H1 (cell line): ENCODE data around the gene MORN5. TPM values are rescaled to one million over a fixed set of nuclear protein-coding genes. Genes with fewer than 3 reads are reported as not detected.

Experiments used
- CTCF ChIA-PET: fragments of 300-600 bp; sonication (Branson Sonifier 250); formaldehyde crosslinking; loops from one replicate; lab custom pipeline; 2021; ENCODE audit not compliant: partially characterized antibody; lab: Charles Lee
- POLR2A ChIA-PET: fragments of 300-600 bp; sonication (Branson Sonifier 250); formaldehyde crosslinking; loops from one replicate; lab custom pipeline; 2021; ENCODE audit warnings: inconsistent platforms; ENCODE audit not compliant: partially characterized antibody; lab: Charles Lee
- DNase-seq, 2 experiments: peaks; one replicate each; pipeline versions ENCODE4 v3.0.0 to v3.0.0-alpha.2; 2010 to 2022; ENCODE audit warnings: low spot score in 2 of 2, low read depth in 1 of 2, mixed read lengths in 1 of 2
- FAIRE-seq: peaks from 2 replicates; lab custom pipeline; 2011; peaks lifted over from hg19 to GRCh38; lab: Jason Lieb, UNC
- H2AFZ ChIP-seq: 2 replicates; pipeline ENCODE4 v1.8.1; 2012; ENCODE audit warnings: low read length, inconsistent platforms
- H2AK5ac ChIP-seq: 2 replicates; pipeline ENCODE4 v1.6.1; 2013; ENCODE audit warnings: low read depth, low read length
- H2BK120ac ChIP-seq: replicated peaks from 2 replicates; pipeline ENCODE3; 2013; ENCODE audit warnings: low read depth, low read length, inconsistent platforms
- H2BK12ac ChIP-seq: 2 replicates; pipeline ENCODE4 v1.6.1; 2013; ENCODE audit warnings: low read depth, low read length
- H2BK15ac ChIP-seq: 2 replicates; pipeline ENCODE4 v1.6.1; 2013; ENCODE audit warnings: low read length
- H2BK20ac ChIP-seq: 2 replicates; pipeline ENCODE4 v1.6.1; 2013; ENCODE audit warnings: low read length
- H2BK5ac ChIP-seq: 2 replicates; pipeline ENCODE4 v1.6.1; 2013; ENCODE audit warnings: low read depth, low read length
- H3K14ac ChIP-seq: 2 replicates; pipeline ENCODE4 v1.6.1; 2013; ENCODE audit warnings: inconsistent platforms; ENCODE audit not compliant: insufficient read length
- H3K18ac ChIP-seq: 2 replicates; pipeline ENCODE4 v1.6.1; 2013; ENCODE audit warnings: low read length; ENCODE audit errors: extremely low read depth
- H3K23ac ChIP-seq: 2 replicates; pipeline ENCODE4 v1.6.1; 2013; ENCODE audit warnings: inconsistent platforms; ENCODE audit not compliant: insufficient read length
- H3K23me2 ChIP-seq: 2 replicates; pipeline ENCODE4 v1.6.1; 2013; ENCODE audit warnings: low read depth, low read length
- H3K27ac ChIP-seq: 2 replicates; pipeline ENCODE4 v1.6.1; 2011; ENCODE audit warnings: low read depth, low read length, inconsistent platforms
- H3K27me3 ChIP-seq, 4 experiments: replicated peaks in 1 of 4; 1 replicate in 1 of 4; 2 replicates in 3 of 4; pipeline versions ENCODE4 v1.6.1 to v1.8.1; 2011 to 2013; ENCODE audit warnings: low read length in 3 of 4, mild to moderate bottlenecking in 3 of 4, inconsistent platforms in 2 of 4, mixed read lengths in 2 of 4, moderate library complexity in 1 of 4; ENCODE audit not compliant: control insufficient read depth in 3 of 4, insufficient read depth in 3 of 4; ENCODE audit errors: extremely low read depth in 1 of 4
- H3K36me3 ChIP-seq, 4 experiments: 2 replicates each; pipeline versions ENCODE4 v1.6.1 to v1.8.1; 2011 to 2013; ENCODE audit warnings: mild to moderate bottlenecking in 4 of 4, low read length in 3 of 4, moderate library complexity in 2 of 4, control low read depth in 1 of 4, inconsistent platforms in 1 of 4; ENCODE audit not compliant: insufficient read depth in 4 of 4, control insufficient read depth in 2 of 4
- H3K4ac ChIP-seq: replicated peaks from 2 replicates; pipeline ENCODE3; 2013; ENCODE audit warnings: low read length, low read depth, mixed read lengths, inconsistent platforms; ENCODE audit not compliant: insufficient read length
- H3K4me1 ChIP-seq, 4 experiments: replicated peaks in 1 of 4; 1 replicate in 1 of 4; 2 replicates in 3 of 4; pipeline versions ENCODE4 v1.6.1 to v1.8.1; 2011 to 2013; ENCODE audit warnings: low read length in 3 of 4, inconsistent platforms in 2 of 4, mixed read lengths in 1 of 4; ENCODE audit not compliant: insufficient read depth in 4 of 4, control insufficient read depth in 3 of 4
- H3K4me2 ChIP-seq, 2 experiments: 2 replicates each; pipeline versions ENCODE4 v1.6.1 to v1.8.1; 2011 to 2013; ENCODE audit warnings: low read depth in 2 of 2, low read length in 2 of 2, control low read depth in 1 of 2, inconsistent platforms in 1 of 2, mild to moderate bottlenecking in 1 of 2; ENCODE audit not compliant: insufficient read depth in 1 of 2
- H3K4me3 ChIP-seq, 4 experiments: fragments of 200-600, 300-600 bp in 1 of 4; sonication (generic), shearing (Covaris generic), sonication (Bioruptor Twin) in 1 of 4; 2 replicates each; pipeline versions ENCODE4 v1.5.1 to v1.8.1; 2011 to 2016; ENCODE audit warnings: low read length in 4 of 4, low read depth in 3 of 4, control low read depth in 2 of 4, inconsistent platforms in 2 of 4, mild to moderate bottlenecking in 2 of 4, mixed read lengths in 1 of 4, moderate library complexity in 1 of 4; ENCODE audit not compliant: insufficient read depth in 2 of 4; ENCODE audit errors: extremely low read depth in 1 of 4
- H3K56ac ChIP-seq: replicated peaks from 2 replicates; pipeline ENCODE3; 2013; ENCODE audit warnings: low read depth, mild to moderate bottlenecking, mixed read lengths, low read length, inconsistent platforms; ENCODE audit not compliant: insufficient read length
- H3K79me1 ChIP-seq: 2 replicates; pipeline ENCODE4 v1.6.1; 2013; ENCODE audit warnings: low read depth, low read length, control low read depth
- H3K79me2 ChIP-seq, 2 experiments: 2 replicates each; pipeline versions ENCODE4 v1.6.1 to v1.8.1; 2012 to 2013; ENCODE audit warnings: low read length in 2 of 2, mild to moderate bottlenecking in 2 of 2, inconsistent platforms in 1 of 2; ENCODE audit not compliant: insufficient read depth in 2 of 2, control insufficient read depth in 1 of 2
- H3K9ac ChIP-seq, 4 experiments: replicated peaks in 1 of 4; 1 replicate in 1 of 4; 2 replicates in 3 of 4; pipeline versions ENCODE4 v1.6.1 to v1.8.1; 2011 to 2013; ENCODE audit warnings: low read depth in 3 of 4, low read length in 3 of 4, control low read depth in 2 of 4, mild to moderate bottlenecking in 2 of 4, moderate library complexity in 2 of 4, inconsistent platforms in 1 of 4; ENCODE audit errors: extremely low read depth in 1 of 4
- H3K9me3 ChIP-seq, 2 experiments: 2 replicates each; pipeline versions ENCODE4 v1.6.1 to v1.8.1; 2012 to 2013; ENCODE audit warnings: mild to moderate bottlenecking in 2 of 2, moderate library complexity in 2 of 2, control low read depth in 1 of 2, inconsistent platforms in 1 of 2, low read depth in 1 of 2, low read length in 1 of 2, mixed read lengths in 1 of 2; ENCODE audit not compliant: insufficient read depth in 2 of 2
- H4K20me1 ChIP-seq, 2 experiments: replicated peaks in 1 of 2; 2 replicates each; pipeline versions ENCODE3 to v1.8.1; 2011 to 2013; ENCODE audit warnings: inconsistent platforms in 2 of 2, low read length in 2 of 2, mild to moderate bottlenecking in 1 of 2; ENCODE audit not compliant: insufficient read depth in 2 of 2, control insufficient read depth in 1 of 2
- H4K5ac ChIP-seq: 2 replicates; pipeline ENCODE4 v1.6.1; 2013; ENCODE audit warnings: low read length, low read depth, mixed read lengths, inconsistent platforms; ENCODE audit not compliant: insufficient read length
- H4K8ac ChIP-seq: 2 replicates; pipeline ENCODE4 v1.8.0; 2013; ENCODE audit warnings: mild to moderate bottlenecking, moderate library complexity, low read length, inconsistent platforms; ENCODE audit not compliant: insufficient read depth; ENCODE audit errors: extremely low read depth
- H4K91ac ChIP-seq: replicated peaks from 2 replicates; pipeline ENCODE3; 2013; ENCODE audit warnings: low read length, mixed read lengths, inconsistent platforms; ENCODE audit not compliant: insufficient read length
- ASH2L ChIP-seq: fragments of 200-600, 300-600 bp; sonication (generic); IDR thresholded peaks from one replicate; pipeline ENCODE4 v1.7.1; 2017; ENCODE audit warnings: low read length
- CBX8 ChIP-seq: fragments of 300-800, 300-1000 bp; sonication (generic); IDR thresholded peaks from 2 replicates; pipeline ENCODE4 v1.7.1; 2016; ENCODE audit warnings: low read depth, low read length, borderline replicate concordance
- EP300 ChIP-seq, 2 experiments: IDR thresholded peaks; 1 replicate in 1 of 2; 2 replicates in 1 of 2; pipeline ENCODE4 v1.6.1; 2011 to 2012; ENCODE audit warnings: low read depth in 2 of 2, low read length in 2 of 2, mild to moderate bottlenecking in 2 of 2, borderline replicate concordance in 1 of 2, inconsistent platforms in 1 of 2, moderate library complexity in 1 of 2
- GTF2F1 ChIP-seq: IDR thresholded peaks from 2 replicates; pipeline ENCODE4 v1.6.1; 2012; ENCODE audit warnings: low read depth, low read length, improper control_type of control experiment, borderline replicate concordance
- KDM1A ChIP-seq: fragments of 200-600, 300-600 bp; sonication (generic); IDR thresholded peaks from 2 replicates; pipeline ENCODE4 v1.7.1; 2016; ENCODE audit warnings: mild to moderate bottlenecking, low read length, borderline replicate concordance
- RNF2 ChIP-seq: fragments of 200-900, 300-1000 bp; sonication (generic); IDR thresholded peaks from 2 replicates; pipeline ENCODE4 v1.7.1; 2016; ENCODE audit warnings: borderline replicate concordance, low read depth, mild to moderate bottlenecking, antibody characterized with exemption, low read length; ENCODE audit not compliant: poor library complexity, severe bottlenecking; ENCODE audit errors: missing control alignments
- SIN3A ChIP-seq, 2 experiments: IDR thresholded peaks in 1 of 2; conservative IDR thresholded peaks in 1 of 2; 2 replicates each; pipeline ENCODE4 v1.6.1; 2011 to 2012; ENCODE audit warnings: low read length in 2 of 2, improper control_type of control experiment in 1 of 2, low read depth in 1 of 2, mild to moderate bottlenecking in 1 of 2
- SP1 ChIP-seq: IDR thresholded peaks from 2 replicates; pipeline ENCODE4 v1.6.1; 2011; ENCODE audit warnings: low read depth, low read length
- TEAD4 ChIP-seq: IDR thresholded peaks from 2 replicates; pipeline ENCODE4 v1.6.1; 2012; ENCODE audit warnings: low read depth, low read length, inconsistent platforms, mixed read lengths
- WGBS, 2 experiments: shearing (Covaris generic) in 1 of 2; methylation state at CpG; one replicate each; pipeline versions ENCODE4 v1.1.6 to v1.1.7; 2013 to 2015; ENCODE audit warnings: low lambda C conversion rate in 2 of 2, mixed read lengths in 2 of 2, inconsistent platforms in 1 of 2, low coverage in 1 of 2, missing lambda C conversion rate in 1 of 2; ENCODE audit not compliant: insufficient replicate concordance in 2 of 2, insufficient coverage in 1 of 2, insufficient read length in 1 of 2; ENCODE audit errors: extremely low coverage in 1 of 2, missing lambda C conversion rate in 1 of 2; 5-methylcytosine and 5-hydroxymethylcytosine counted together
- polyA plus RNA-seq, 7 experiments: library from polyadenylated mRNA; depleted of rRNA in 3 of 7; stranded (reverse) in 5 of 7; unstranded in 2 of 7; fragments of >200 nt in 5 of 7; fragments of 200-250 nt in 2 of 7; gene quantifications; 1 replicate in 5 of 7; 2 replicates in 1 of 7; 4 replicates in 1 of 7; pipeline versions ENCODE4 v1.2.1 to v1.2.3, GENCODE V29; 2011 to 2013; ENCODE audit warnings: missing spikeins in 2 of 7, mixed read lengths in 2 of 7
- total RNA-seq: library from RNA; stranded (reverse); fragmentation: NEBNext Ultra II Directional; extraction: Animal tissue kit (Norgen Biotek cat#: 25700); gene quantifications from 2 replicates; pipeline ENCODE4 v1.2.1, GENCODE V29; 2021

The MORN5 gene
- total and polyA plus RNA-seq, 2 of the 8 experiments (the other 6 are each of a cell fraction or from before 2014, with no cell fraction given): not detected

DNA sequence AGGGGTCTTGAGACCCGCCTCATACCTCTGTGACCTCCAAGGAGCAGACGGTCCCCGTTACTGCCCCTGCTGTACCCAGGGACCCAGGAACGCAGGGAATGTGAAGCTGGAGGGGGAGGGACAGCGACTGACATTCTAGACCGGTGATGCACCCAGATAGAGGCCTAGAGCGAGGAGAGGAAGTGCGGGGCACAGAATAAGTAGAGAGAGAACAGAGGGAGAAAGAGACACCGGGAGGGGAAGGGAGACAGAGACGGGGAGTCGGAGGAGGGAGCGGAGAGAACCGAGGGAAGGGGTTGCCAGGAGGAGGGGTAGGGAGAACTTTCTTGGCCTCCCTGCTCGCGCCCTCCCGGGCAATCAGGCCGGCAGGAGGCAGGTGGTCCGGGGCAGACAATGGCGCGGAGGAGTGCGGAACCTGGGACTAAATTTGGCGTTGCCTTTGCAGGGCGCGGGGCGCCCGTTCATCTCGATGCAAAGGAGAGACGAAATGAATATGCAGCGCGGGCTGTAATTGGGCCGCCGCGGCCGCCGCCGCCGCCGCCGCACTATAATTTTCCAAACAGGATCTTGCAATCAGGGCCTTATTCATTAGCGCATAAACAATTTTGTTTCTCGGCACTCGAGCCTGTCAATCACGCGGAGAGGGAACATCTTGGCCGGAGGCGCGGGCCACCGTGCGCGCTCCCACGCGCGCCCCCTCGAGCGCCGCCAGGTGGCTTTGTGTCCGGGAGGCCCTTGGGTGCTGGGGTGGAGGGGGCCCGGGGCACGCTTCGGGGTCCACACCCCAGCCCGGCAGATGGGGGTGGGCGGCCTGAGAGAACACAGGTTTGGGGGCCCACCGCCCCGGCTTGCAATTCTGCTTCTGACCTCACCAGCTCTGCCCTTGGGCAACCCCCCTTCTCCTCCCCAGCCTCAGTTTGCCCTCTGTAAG, 33.1 kb upstream of the MORN5 start:
- Histone ChIP-seq H3K23me2 (peaks cover 8% of the 10 kb centered on the region; the same call in 1 of the 2 replicates), H3K14ac (no peak overlapping the region), H3K18ac (peak overlapping the region; percentile 82), H3K4ac (no peak overlapping the region), H3K79me2 (no peaks in the 10 kb centered on the region), H3K23ac (no peak overlapping the region), H3K27me3 (peaks cover 9 to 26% (median 24%) of the 10 kb centered on the region in 4 experiments), H4K91ac (peak overlapping the region; percentile 7), H3K9ac (peak overlapping the region in 1 of 4 experiments; percentile 13; a peak in 2 of 7 replicates), H3K4me1 (peaks cover under 1 to 18% (median 10%) of the 10 kb centered on the region in 4 experiments), H3K4me3 (peak overlapping the region; percentile 47 to 67 (median 56)), H3K27ac (no peak overlapping the region), H2BK15ac (peak overlapping the region; percentile 97; the same call in 1 of the 2 replicates), H3K79me1 (no peaks in the 10 kb centered on the region), H3K9me3 (no peaks in the 10 kb centered on the region), H2BK5ac (peak overlapping the region; percentile 66; the same call in 1 of the 2 replicates), H2AFZ (peak overlapping the region; percentile 79), H4K8ac (peak overlapping the region; percentile 38; the same call in 1 of the 2 replicates), H4K5ac (no peak overlapping the region), H4K20me1 (peaks cover 0 to 1% of the 10 kb centered on the region in 2 experiments), H2BK120ac (no peak overlapping the region), H2BK20ac (no peak overlapping the region), H2AK5ac (no peak overlapping the region), H3K36me3 (no peaks in the 10 kb centered on the region), H2BK12ac (peak overlapping the region; percentile 91; the same call in 1 of the 2 replicates), H3K4me2 (peak overlapping the region; percentile 71 to 88), H3K56ac (no peak overlapping the region)
- ChIA-PET CTCF (interaction anchor here (0.6 to 15.6 kb wide), 41 partner anchors 9 to 1751 kb away, joined by 3 to 544 read pairs (median 6); partner anchors contain the start of genes LHX6, MORN5, MRRF and NDUFA8), POLR2A (interaction anchor here (0.6 to 1.5 kb wide), 4 partner anchors 95 to 243 kb away, joined by 3 to 6 read pairs (median 3); no protein-coding TSS in a partner anchor)
- FAIRE-seq (no peak), DNase-seq (peak in 1 of 2 experiments; percentile 74)
- WGBS, 2 experiments: 11% methylated on average over 48 of the region's 64 CpGs; no CpG with 5 or more reads in 1 of the 2 experiments
- TF ChIP-seq CBX8: no peak
- TF ChIP-seq EP300 (IDR thresholded peaks at IDR 0.05; ENCODE audit: borderline replicate concordance in 1 of 2, low read depth in 2 of 2, low read length in 2 of 2): no peak
- TF ChIP-seq ASH2L: peak; percentile 63
- peak in 1 of 2 experiments; percentile 74; a peak in 1 of 4 replicates for TF ChIP-seq SIN3A (conservative IDR thresholded peaks at IDR 0.05 in 1 of 2, IDR thresholded peaks at IDR 0.05 in 1 of 2; ENCODE audit: low read depth in 1 of 2, low read length in 2 of 2)
- peak; percentile 57; the same call in 1 of the 2 replicates for TF ChIP-seq KDM1A
- no peak for TF ChIP-seq RNF2
- no peak for TF ChIP-seq GTF2F1
- peak; percentile 51; the same call in 1 of the 2 replicates for TF ChIP-seq SP1
- peak; percentile 95 for TF ChIP-seq TEAD4
